ENCODE measurements around the gene BRD9.
"Not testable (repeated sequence)": the region's sequence is repeated elsewhere in the genome, so short reads cannot be mapped to it uniquely, and the experiment has no call there.

The BRD9 gene

DNA sequence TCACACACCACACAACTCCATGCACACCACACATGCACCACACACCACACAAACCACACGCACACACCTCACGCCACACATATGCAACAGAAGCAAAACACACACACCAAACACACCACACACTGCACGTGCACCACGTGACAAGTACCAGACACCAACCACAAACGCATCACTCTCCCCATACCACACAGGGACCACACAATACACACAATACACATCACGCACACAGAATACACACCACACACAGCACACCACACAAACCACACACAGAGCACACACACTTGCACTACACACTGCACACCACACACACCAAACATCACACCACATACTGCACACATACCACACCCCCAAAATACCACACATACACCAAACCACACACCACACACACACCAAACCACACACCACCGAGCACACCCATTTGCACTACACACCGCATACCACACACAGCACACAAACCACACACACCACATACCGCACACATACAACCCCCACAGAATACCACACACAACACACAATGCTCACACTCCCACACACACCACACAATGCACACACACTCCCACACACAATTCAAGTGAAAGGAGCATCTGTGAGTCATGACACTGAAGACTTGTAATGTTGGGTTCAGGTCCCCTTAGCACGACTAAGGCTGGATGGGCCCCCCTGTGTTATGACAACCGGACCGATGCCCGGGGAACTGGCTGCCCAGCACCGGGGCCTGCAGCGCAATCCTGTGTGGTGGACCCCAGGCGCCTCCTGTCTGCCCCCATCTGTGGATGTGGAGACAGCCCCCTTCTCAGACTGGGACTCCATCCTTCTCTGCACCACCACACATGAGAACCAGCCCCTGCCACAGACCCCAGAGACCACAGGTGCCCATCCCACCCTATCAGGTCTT is 35.8 kb downstream of the BRD9 start:
- DNase-seq: no peak

DNA sequence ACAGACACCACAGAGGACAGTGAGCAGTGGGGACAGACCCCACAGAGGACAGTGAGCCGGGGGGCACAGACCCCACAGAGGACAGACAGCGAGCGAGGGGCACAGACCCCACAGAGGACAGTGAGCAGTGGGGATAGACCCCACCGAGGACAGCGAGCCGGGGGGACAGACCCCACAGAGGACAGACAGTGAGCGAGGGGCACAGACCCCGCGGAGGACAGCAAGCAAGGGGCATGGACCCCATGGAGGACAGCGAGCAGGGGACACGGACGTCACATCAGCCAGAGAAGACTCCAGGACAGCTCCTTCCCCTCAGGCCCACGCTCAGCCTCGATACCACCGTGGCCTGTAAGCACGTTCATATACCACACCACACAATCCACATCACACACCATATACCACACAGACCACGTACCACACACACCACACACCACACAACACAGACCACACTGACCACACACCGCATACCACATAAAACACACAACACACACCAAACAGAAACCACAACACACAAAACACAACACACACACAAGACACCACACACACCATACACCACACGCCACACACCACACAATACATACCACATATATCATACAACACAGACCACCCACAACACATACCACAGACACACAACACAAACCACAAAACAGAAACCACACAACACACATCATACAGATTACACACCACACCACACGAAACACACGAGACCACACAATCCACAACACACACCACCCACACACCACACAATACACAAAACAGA is 36.6 kb downstream of the BRD9 start:
- no peak for DNase-seq

DNA sequence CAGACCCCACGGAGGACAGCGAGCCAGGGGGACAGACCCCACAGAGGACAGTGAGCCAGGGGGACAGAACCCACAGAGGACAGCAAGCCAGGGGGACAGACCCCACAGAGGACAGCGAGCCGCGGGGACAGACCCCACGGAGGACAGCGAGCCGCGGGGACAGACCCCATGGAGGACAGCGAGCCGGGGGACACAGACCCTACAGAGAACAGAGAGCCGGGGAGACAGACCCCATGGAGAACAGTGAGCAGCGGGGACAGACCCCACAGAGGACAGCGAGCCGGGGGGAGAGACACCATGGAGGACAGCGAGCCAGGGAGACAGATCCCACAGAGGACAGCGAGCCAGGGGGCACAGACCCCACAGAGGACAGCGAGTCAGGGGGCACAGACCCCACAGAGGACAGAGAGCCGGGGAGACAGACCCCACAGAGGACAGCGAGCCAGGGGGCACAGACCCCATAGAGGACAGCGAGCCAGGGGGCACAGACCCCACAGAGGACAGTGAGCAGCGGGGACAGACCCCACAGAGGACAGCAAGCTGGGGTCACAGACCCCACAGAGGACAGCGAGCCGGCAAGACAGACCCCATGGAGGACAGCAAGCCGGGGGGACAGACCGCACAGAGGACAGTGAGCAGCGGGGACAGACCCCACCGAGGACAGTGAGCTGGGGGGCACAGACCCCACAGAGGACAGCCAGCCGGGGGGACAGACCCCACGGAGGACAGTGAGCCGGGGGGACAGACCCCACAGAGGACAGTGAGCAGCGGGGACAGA is 37.4 kb downstream of the BRD9 start:
- no peak for DNase-seq

DNA sequence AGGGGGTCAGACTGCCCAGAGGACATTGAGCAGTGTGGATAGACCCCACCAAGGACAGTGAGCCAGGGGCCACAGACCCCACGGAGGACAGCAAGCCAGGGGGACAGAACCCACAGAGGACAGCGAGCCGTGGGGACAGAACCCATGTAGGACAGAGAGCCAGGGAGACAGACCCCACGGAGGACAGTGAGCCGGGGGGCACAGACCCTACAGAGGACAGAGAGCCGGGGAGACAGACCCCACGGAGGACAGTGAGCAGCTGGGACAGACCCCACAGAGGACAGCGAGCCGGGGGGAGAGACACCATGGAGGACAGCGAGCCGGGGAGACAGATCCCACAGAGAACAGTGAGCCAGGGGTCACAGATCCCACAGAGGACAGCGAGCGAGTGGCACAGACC is 38.4 kb downstream of the BRD9 start:
- DNase-seq: no peak

DNA sequence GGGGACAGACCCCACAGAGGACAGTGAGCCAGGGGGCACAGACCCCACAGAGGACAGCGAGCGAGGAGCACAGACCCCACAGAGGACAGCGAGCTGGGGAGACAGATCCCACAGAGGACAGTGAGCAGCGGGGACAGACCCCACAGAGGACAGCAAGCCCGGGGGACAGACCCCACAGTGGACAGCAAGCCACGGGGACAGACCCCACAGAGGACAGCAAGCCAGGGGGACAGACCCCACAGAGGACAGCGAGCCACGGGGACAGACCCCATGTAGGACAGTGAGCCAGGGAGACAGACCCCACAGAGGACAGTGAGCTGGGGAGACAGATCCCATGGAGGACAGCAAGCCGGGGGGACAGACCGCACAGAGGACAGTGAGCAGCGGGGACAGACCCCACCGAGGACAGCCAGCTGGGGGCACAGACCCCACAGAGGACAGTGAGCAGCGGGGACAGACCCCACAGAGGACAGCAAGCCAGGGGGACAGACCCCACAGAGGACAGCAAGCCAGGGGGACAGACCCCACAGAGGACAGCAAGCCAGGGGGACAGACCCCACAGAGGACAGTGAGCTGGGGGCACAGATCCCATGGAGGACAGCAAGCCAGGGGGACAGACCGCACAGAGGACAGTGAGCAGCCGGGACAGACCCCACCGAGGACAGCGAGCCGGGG is 39.0 kb downstream of the BRD9 start:
- not testable (repeated sequence) for DNase-seq

DNA sequence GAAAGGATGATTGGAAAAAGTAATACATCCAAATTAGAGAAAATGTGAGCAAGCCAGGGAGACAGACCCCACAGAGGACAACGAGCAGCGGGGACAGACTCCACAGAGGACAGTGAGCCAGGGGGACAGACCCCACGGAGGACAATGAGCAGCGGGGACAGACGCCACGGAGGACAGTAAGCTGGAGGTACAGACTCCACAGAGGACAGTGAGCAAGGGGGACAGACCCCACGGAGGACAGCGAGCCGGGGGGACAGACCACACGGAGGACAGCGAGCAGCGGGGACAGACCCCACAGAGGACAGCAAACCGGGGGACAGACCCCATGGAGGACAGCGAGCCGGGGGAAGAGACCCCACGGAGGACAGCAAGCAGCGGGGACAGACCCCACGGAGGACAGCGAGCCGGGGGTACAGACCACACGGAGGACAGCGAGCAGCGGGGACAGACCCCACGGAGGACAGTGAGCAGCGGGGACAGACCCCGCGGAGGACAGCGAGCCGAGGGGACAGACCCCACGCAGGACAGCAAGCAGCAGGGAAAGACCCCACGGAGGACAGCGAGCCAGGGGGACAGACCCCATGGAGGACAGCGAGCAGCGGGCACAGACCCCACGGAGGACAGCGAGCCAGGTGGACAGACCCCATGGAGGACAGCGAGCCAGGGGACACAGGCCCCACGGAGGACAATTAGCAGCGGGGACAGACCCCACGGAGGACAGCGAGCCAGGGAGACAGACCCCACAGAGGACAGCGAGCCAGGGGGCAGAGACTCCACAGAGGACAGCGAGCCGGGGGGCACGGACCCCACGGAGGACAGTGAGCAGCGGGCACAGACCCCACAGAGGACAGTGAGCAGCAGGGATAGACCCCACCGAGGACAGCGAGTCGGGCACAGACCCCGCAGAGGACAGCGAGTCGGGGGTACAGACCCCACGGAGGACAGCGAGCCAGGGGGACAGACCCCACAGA is 39.9 kb downstream of the BRD9 start:
- no peak for DNase-seq

DNA sequence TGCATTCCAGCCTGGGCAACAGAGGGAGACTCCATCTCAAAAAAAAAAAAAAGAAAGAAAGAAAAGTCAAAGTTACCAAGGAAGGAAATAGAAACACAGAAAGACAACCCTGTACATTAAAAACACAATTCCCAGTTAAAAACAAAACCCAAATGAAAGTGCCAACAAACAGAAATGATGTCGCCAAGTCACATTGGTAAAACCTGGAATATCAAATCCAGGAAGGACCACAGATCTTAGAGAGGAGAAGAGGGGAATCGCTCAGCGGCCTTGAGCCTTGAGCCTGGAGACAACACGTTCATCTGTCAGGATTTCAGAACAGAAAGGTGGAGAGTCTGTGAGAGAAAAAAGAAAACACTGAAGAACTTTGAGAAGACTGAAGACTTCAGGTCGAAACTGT is 40.6 kb downstream of the BRD9 start:
- no peak for DNase-seq

DNA sequence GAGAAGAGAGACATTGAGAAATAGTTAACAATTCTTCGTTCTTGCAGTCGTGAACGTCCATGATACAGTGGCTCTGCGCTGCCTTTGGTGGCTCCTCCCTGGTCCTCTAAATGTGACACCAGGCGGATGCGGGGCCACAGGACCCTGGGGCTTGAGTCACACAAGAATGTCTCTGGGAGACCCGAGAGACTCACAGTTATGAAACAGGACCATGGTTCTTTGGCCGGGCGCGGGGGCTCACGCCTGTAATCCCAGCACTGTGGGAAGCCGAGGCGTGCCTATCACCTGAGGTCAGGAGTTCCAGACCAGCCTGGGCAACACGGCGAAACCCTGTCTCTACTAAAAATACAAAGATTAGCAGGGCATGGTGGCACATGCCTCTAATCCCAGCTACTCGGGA is 41.0 kb downstream of the BRD9 start:
- DNase-seq: no peak

DNA sequence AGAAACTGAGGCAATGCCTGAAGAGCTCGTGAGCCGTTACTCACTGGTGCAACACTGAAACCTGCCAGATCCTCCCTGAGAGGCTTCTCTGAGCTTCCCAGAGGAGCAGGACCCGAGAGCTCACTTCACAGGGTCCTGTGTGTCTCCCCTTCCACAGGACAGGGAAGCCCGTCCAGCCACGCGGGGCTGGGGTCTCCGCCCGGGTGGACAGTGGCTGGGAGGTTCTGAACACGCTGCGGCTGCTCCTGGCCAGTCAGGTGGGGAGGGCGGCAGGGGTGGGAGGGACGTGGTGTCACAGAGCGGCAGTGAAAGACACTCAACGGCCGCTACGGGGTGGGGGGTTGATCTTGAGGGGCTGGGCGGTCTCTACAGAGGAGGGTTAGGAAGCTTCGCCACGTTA is 41.5 kb downstream of the BRD9 start:
- no peak for DNase-seq

DNA sequence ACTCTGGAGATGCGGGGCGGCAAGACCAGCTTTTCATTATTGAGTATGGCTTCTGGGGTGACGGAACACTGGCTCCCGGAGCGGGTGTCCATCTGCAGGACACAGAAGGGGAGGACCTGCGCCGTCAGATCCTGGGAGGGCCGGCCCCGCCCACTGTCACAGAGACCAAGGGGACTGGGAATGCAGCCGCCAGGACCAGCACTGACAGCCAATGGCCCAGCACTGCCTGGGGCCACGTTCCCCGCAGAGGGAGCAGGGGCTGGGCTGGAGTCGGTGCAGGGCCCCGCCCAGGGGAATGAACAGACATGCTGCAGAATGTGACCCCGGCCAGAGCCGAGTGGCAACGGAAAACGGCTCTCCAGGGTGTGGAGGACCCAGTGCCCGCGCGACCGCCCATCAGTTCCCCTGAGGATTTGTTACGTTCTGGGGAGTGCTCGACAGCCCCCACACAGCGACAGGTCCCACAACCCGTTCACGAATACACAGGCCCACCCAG is 42.0 kb downstream of the BRD9 start, which contains the start of gene ZDHHC11:
Gene ZDHHC11, minus strand, starts transcription at position 476 of the 496 bp plus-strand sequence. Its CDS starts 384 bp downstream, at position 92.
- no peak for DNase-seq

DNA sequence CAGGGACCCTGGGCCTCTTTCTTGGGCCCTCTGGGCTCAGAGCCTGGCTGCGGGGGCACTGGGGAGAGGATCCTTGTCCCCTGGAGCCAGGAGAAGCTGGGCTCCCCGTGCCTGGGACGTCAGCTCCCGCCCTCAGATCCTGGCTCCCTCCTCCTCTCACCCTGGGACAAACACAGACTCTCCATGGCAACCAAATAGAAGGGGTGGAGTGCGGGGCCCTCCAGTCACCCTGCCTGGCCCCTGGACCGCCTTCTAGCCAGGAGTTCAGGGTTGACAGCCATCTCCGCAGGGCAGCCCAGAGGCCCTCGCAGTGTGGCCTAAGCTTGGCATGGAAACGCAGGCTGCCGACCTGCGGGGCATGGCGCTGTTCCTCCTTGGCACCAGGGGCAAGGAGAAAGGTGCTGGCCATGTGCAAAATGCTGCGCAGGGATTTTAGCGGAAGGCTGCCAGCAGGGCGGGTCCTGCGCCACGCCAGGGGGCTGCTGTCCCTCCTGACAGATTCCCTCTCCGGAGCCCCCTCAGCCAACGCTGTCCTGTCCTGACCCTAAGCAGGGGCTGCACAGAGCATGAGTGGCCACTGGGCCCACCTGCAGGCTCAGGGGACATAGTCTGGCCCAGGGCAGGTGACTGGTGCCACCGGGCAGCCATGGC is 42.8 kb downstream of the BRD9 start:
- no peak for DNase-seq

DNA sequence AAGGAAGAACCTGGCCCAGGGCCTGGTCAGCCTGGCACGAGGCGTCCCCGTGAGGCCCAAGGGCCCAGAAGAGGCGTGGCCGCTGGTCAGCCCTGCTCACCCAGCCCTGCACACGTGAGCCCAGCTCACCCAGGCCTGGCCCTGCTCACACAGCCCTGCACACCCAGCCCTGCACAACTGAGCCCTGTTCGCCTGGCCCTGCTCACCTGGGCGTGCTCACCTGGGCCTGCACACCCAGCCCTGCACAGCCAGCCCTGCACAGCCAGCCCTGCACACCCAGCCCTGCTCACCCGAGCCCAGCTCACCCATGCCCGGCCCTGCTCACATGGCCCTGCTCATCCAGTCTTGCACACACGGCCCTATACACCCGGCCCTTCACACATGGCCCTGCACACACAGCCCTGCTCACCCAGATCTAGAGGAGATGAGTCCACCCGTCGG is 43.9 kb downstream of the BRD9 start:
- no peak for DNase-seq

DNA sequence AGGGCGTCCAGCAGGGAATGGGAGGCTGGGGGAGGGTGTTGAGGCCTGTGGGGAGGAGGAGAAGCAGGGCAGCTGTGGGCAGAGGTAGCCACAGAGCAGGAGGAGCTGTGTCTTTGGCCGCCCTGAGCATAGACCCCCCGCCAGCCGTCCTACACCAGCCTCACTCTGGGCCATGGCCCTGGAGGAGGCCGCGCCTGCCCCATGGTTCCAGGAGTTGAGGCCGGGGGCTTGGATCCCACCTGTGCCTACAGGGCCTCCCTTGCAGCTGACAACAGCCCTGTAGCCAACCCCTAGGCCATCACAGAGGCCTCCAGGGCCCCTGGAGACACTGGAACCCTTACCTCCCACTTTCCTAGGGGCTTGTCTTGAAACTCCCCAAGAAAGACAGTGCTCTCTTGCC is 44.9 kb downstream of the BRD9 start:
- DNase-seq: not testable (repeated sequence)

DNA sequence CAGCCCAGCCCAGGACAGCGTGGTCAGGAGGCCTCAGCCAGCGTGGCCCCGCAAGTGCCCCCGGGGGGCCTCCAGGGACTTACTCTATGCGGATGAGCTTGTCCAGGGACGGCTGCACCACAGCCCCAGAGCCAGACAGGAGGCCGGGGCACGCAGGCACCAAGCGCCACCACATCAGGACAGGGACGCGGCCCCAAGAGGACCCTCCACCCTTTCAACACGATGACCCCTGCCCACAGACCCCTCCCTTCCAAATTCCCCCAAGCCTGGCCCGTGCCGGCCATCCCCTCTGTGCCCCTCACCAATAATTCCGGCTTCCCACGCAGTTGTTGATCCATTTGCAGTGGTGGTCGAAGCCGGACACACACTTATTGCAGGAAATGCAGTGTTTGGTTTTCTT is 45.4 kb downstream of the BRD9 start:
- DNase-seq: not testable (repeated sequence)

DNA sequence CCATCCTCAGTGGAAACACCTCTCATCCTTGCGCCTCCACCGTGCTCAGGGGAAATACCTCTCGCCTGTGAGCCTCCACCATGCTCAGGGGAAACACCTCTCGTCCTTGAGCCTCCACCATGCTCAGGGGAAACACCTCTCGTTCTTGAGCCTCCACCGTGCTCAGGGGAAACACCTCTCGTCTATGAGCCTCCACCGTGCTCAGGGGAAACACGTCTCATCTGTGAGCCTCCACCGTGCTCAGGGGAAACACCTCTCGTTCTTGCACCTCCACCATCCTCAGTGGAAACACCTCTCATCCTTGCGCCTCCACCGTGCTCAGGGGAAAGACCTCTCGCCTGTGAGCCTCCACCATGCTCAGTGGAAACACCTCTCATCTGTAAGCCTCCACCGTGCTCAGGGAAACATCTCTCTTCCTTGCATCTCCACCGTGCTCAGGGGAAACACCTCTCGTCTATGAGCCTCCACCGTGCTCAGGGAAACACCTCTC is 46.0 kb downstream of the BRD9 start:
- not testable (repeated sequence) for DNase-seq

DNA sequence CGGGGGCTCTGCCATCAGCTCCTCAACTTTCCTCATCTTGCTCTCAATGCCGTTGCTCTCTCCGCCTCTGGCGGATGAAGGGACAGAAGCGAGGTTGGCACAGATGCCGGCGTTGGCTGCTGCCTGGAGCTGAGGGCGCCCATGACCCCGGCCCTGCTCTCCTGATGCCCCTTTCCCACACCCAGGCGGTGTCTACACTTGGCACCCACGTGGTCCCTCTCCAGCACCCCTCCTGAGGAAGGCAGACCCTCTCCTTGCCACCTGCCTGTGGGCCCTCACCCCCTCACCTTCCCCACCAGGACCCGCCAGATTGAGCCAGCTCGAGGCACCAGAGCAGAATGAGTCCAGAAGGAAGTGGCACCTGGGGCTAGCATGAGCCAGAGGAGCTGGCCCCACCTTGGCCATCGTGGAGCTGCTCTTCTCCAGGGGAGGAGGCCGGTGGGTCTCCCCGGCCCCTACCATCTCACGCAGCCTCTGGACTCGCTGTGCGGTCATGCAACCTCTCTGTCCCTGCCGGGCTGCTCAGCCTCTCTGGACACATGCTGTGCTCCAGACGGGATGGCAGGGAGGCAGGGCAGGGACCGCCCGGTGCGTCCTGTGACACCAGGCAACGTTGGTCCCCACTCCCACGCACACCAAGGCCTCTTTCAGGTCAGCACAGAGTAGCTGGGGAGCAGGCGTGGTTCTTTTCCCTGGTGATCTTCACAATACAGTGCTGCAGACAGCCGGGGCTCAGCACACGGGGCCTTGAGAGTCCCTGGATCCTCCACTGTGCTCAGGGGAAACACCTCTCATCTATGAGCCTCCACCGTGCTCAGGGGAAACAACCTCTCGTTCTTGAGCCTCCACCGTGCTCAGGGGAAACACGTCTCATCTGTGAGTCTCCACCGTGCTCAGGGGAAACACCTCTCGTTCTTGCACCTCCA is 46.7 kb downstream of the BRD9 start:
- not testable (repeated sequence) for DNase-seq

DNA sequence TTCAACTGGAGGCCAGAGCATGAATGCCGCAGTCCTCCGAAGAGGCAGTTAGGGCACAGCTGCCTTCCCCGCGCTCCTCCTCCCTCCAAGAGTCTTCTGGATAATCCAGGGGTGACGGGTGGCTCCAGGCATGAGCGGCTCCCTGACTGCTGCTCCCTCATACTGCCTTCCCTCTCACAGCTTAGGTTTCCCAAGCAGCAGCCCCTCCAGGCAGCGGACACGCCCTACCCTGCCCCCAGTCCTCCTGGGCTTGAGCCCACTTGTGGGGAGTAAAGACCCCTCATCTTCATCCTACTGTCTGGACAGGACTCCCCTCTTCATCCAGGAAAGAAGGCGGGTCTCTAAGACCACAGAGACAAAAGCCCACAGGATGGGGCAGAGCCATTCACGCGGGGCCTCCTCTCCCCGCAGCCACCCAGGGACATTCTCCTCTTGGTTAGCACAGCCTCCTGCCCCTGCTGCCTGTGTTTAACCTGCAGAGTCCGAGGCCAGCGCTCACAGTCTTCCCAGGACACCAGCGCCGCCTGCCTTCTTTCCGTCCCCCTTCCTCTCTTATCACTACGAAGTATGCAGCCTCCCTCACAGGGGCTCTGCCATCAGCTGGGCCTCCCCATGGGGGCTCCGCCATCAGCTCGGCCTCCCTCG is 47.4 kb downstream of the BRD9 start:
- not testable (repeated sequence) for DNase-seq

DNA sequence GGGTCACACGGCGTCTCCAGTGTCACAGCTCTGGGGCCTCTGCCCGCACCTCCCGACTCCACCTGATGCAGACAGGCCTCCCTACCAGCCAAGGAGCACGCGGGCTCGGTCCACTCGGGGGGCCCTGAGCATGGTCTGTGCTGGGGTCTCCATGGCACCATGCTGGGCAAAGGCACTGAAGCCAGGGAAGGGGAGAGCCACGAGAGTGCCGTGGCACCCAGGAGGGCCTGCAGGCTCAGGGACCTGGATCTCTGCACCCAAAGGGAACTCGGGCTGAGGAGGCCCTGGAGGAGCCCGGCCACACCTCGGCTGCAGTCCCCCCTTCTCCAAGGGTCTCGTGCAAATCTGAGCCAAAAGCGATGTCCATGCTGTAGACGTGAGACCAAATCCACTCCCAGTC is 48.2 kb downstream of the BRD9 start:
- not testable (repeated sequence) for DNase-seq

DNA sequence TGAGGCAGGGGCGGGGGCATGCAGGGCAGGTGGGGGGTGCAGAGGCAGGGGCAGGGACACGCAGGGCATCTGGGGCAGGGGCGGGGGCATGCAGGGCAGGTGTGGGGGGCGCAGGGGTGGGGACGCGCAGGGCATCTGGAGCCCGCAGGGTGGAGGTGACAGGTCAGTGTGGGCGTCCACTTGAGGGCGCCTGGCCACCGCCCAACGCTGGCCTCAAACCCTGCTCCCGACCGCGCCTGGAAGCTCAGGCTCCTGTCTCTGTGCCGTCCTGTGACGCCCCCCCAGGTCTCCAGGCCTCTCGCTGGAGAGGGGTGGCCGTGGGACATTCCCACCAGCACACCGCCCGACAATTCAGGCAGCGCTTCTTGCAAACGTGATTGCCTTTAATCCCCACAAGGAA is 48.7 kb downstream of the BRD9 start:
- DNase-seq: not testable (repeated sequence)

Data from stimulated activated CD4-positive, alpha-beta T cell treated with anti-CD3 and anti-CD28 coated beads, Interleukin-2, amount 100 ng/mL, for 24 hours (primary cell).